HEK293 (cell line): ENCODE data around the gene IPO11.
"Not testable (repeated sequence)": the region's sequence is repeated elsewhere in the genome, so short reads cannot be mapped to it uniquely, and the experiment has no call there.

Experiments used
- CTCF ChIA-PET: fragments of 350-600 bp; formaldehyde crosslinking; extraction: SDS; loops from one replicate; lab custom pipeline; 2021; ENCODE audit warnings: antibody characterized with exemption; lab: Yijun Ruan, JAX
- POLR2A ChIA-PET: fragments of 300-600 bp; formaldehyde crosslinking; extraction: SDS; loops from one replicate; lab custom pipeline; 2020; ENCODE audit warnings: antibody characterized with exemption, inconsistent platforms; lab: Yijun Ruan, JAX
- H3K27ac ChIP-seq: fragments of 200-500 bp; sonication (Bioruptor generic); 2 replicates; pipeline ENCODE4 v1.5.1; 2014; ENCODE audit warnings: low read depth, low read length, control low read depth, inconsistent platforms; ENCODE audit errors: extremely low read depth
- H3K36me3 ChIP-seq, 2 experiments: fragments of 200-500 bp in 1 of 2; sonication (Bioruptor generic) in 1 of 2; 1 replicate in 1 of 2; 2 replicates in 1 of 2; pipeline ENCODE4 v1.5.1; 2014 to 2017; ENCODE audit warnings: inconsistent platforms in 2 of 2, low read length in 2 of 2; ENCODE audit not compliant: control insufficient read depth in 2 of 2, insufficient read depth in 1 of 2
- H3K4me1 ChIP-seq: fragments of 200-500 bp; sonication (Bioruptor generic); 2 replicates; pipeline ENCODE4 v1.5.1; 2014; ENCODE audit warnings: mild to moderate bottlenecking, low read length, inconsistent platforms; ENCODE audit not compliant: control insufficient read depth, insufficient read depth
- H3K4me3 ChIP-seq: 2 replicates; pipeline ENCODE4 v1.5.1; 2011; ENCODE audit warnings: low read depth, mild to moderate bottlenecking, control low read depth, low read length, moderate library complexity
- H3K9me3 ChIP-seq: fragments of 200-500 bp; sonication (Bioruptor generic); 2 replicates; pipeline ENCODE4 v1.5.1; 2014; ENCODE audit warnings: low read depth, low read length, inconsistent platforms; ENCODE audit not compliant: control insufficient read depth, insufficient read depth
- BCL11A ChIP-seq: fragments of 450-650 bp; formaldehyde crosslinking; IDR thresholded peaks from 2 replicates; pipeline ENCODE4 v1.5.1; 2016; ENCODE audit warnings: low read depth, missing biosample characterization, missing genetic modification characterization
- GFI1B ChIP-seq: fragments of 450-650 bp; formaldehyde crosslinking; IDR thresholded peaks from 2 replicates; pipeline ENCODE4 v1.5.1; 2016; ENCODE audit warnings: missing biosample characterization, missing genetic modification characterization
- GLI2 ChIP-seq: fragments of 450-650 bp; formaldehyde crosslinking; IDR thresholded peaks from 2 replicates; pipeline ENCODE4; 2017; ENCODE audit warnings: missing biosample characterization, missing genetic modification characterization, low read depth, borderline replicate concordance
- GLI4 ChIP-seq: fragments of 450-650 bp; formaldehyde crosslinking; IDR thresholded peaks from 2 replicates; pipeline ENCODE4 v1.5.1; 2016; ENCODE audit warnings: missing biosample characterization, missing genetic modification characterization
- IKZF3 ChIP-seq: fragments of 450-650 bp; IDR thresholded peaks from 2 replicates; pipeline ENCODE4 v1.5.0; 2018; ENCODE audit warnings: missing biosample characterization, mild to moderate bottlenecking, missing genetic modification characterization, moderate library complexity
- KLF7 ChIP-seq: fragments of 450-650 bp; formaldehyde crosslinking; IDR thresholded peaks from 2 replicates; pipeline ENCODE4 v1.5.1; 2016; ENCODE audit warnings: missing biosample characterization, missing genetic modification characterization, borderline replicate concordance
- MYNN ChIP-seq: fragments of 450-650 bp; formaldehyde crosslinking; IDR thresholded peaks from 2 replicates; pipeline ENCODE4 v1.5.1; 2016; ENCODE audit warnings: missing biosample characterization, missing genetic modification characterization, borderline replicate concordance
- SP7 ChIP-seq: fragments of 450-650 bp; formaldehyde crosslinking; IDR thresholded peaks from 2 replicates; pipeline ENCODE4 v1.5.1; 2016; ENCODE audit warnings: missing biosample characterization, missing genetic modification characterization
- YY2 ChIP-seq: fragments of 450-650 bp; formaldehyde crosslinking; IDR thresholded peaks from 2 replicates; pipeline ENCODE4 v1.5.1; 2016; ENCODE audit warnings: missing biosample characterization, missing genetic modification characterization
- ZBTB8A ChIP-seq: fragments of 450-650 bp; formaldehyde crosslinking; IDR thresholded peaks from 2 replicates; pipeline ENCODE4 v1.5.1; 2016; ENCODE audit warnings: missing biosample characterization, missing genetic modification characterization
- ZNF121 ChIP-seq: fragments of 450-650 bp; formaldehyde crosslinking; IDR thresholded peaks from 2 replicates; pipeline ENCODE4 v1.5.1; 2016; ENCODE audit warnings: missing biosample characterization, missing genetic modification characterization
- ZNF132 ChIP-seq: fragments of 450-650 bp; formaldehyde crosslinking; IDR thresholded peaks from 2 replicates; pipeline ENCODE4 v1.5.1; 2017; ENCODE audit warnings: missing biosample characterization, missing genetic modification characterization, borderline replicate concordance
- ZNF140 ChIP-seq: fragments of 450-650 bp; formaldehyde crosslinking; IDR thresholded peaks from 2 replicates; pipeline ENCODE4 v1.5.1; 2016; ENCODE audit warnings: missing biosample characterization, missing genetic modification characterization
- ZNF211 ChIP-seq: fragments of 450-650 bp; formaldehyde crosslinking; IDR thresholded peaks from 2 replicates; pipeline ENCODE4 v1.5.1; 2016; ENCODE audit warnings: low read depth, missing biosample characterization, missing genetic modification characterization
- ZNF223 ChIP-seq: fragments of 450-650 bp; formaldehyde crosslinking; IDR thresholded peaks from 2 replicates; pipeline ENCODE4 v1.5.1; 2016; ENCODE audit warnings: missing biosample characterization, missing genetic modification characterization
- ZNF302 ChIP-seq: fragments of 450-650 bp; formaldehyde crosslinking; IDR thresholded peaks from 2 replicates; pipeline ENCODE4 v1.5.1; 2016; ENCODE audit warnings: missing biosample characterization, missing genetic modification characterization, low read depth
- ZNF350 ChIP-seq: fragments of 450-650 bp; formaldehyde crosslinking; IDR thresholded peaks from 2 replicates; pipeline ENCODE4 v1.5.0; 2017; ENCODE audit warnings: missing biosample characterization, mild to moderate bottlenecking, missing genetic modification characterization
- ZNF354C ChIP-seq: fragments of 450-650 bp; formaldehyde crosslinking; IDR thresholded peaks from 2 replicates; pipeline ENCODE4 v1.5.1; 2016; ENCODE audit warnings: missing biosample characterization, missing genetic modification characterization, low read depth, borderline replicate concordance
- ZNF571 ChIP-seq: fragments of 450-650 bp; formaldehyde crosslinking; IDR thresholded peaks from 2 replicates; pipeline ENCODE4 v1.5.0; 2017; ENCODE audit warnings: missing biosample characterization, missing genetic modification characterization
- ZNF76 ChIP-seq: fragments of 450-650 bp; formaldehyde crosslinking; IDR thresholded peaks from 2 replicates; pipeline ENCODE4; 2016; ENCODE audit warnings: low read depth, missing biosample characterization, missing genetic modification characterization, borderline replicate concordance
- ZNF830 ChIP-seq: fragments of 450-650 bp; IDR thresholded peaks from 2 replicates; pipeline ENCODE4 v1.5.0; 2018; ENCODE audit warnings: missing biosample characterization, missing genetic modification characterization, low read depth, mild to moderate bottlenecking, moderate library complexity
- TF ChIP-seq, protein P1 (sequence below): fragments of 450-650 bp; formaldehyde crosslinking; IDR thresholded peaks from 2 replicates; pipeline ENCODE4 v1.5.1; 2016; ENCODE audit warnings: missing biosample characterization, missing genetic modification characterization

IPO11 gene

GRCh38 chr5:62653001-62653863, 240.7 kb downstream of the IPO11 start:
- TF ChIP-seq KLF7 (tag by site-specific recombination) (no peak), ZBTB8A (no peak), BCL11A (no peak)
- no peaks in the 10 kb centered on the region for H3K9me3 ChIP-seq
- POLR2A ChIA-PET = interaction anchor here (0.7 kb wide), 1 partner anchor 1961 kb away, joined by 3 read pairs; no protein-coding TSS in a partner anchor
- no peak overlapping the region for H3K4me3 ChIP-seq
- H3K4me1 ChIP-seq = no peaks in the 10 kb centered on the region
- H3K27ac ChIP-seq = no peak overlapping the region
- H3K36me3 ChIP-seq = no peaks in the 10 kb centered on the region
- CTCF ChIA-PET = interaction anchor here (0.8 kb wide), 1 partner anchor 16 kb away, joined by 4 read pairs; no protein-coding TSS in a partner anchor

- no peaks in the 10 kb centered on the region for H3K36me3 ChIP-seq
- ChIA-PET POLR2A (interaction anchor here (0.7 kb wide), 1 partner anchor 1960 kb away, joined by 3 read pairs; no protein-coding TSS in a partner anchor), CTCF (interaction anchor here (0.8 kb wide), 1 partner anchor 17 kb away, joined by 4 read pairs; no protein-coding TSS in a partner anchor)
- TF ChIP-seq ZNF354C (tag by site-specific recombination) (no peak), GFI1B (tag by site-specific recombination) (no peak)
- H3K4me3 ChIP-seq = no peak overlapping the region
- H3K4me1 ChIP-seq = no peaks in the 10 kb centered on the region
- no peak overlapping the region for H3K27ac ChIP-seq
- H3K9me3 ChIP-seq = no peaks in the 10 kb centered on the region
Observed at GRCh38 chr5:62653864-62654575, 241.5 kb downstream of the IPO11 start.

GRCh38 chr5:62657772-62658171, 245.2 kb downstream of the IPO11 start:
- H3K9me3 ChIP-seq, H3K4me3 ChIP-seq, H3K36me3 ChIP-seq, H3K27ac ChIP-seq, CTCF ChIA-PET, POLR2A ChIA-PET, H3K4me1 ChIP-seq: not testable (repeated sequence)

DNA sequence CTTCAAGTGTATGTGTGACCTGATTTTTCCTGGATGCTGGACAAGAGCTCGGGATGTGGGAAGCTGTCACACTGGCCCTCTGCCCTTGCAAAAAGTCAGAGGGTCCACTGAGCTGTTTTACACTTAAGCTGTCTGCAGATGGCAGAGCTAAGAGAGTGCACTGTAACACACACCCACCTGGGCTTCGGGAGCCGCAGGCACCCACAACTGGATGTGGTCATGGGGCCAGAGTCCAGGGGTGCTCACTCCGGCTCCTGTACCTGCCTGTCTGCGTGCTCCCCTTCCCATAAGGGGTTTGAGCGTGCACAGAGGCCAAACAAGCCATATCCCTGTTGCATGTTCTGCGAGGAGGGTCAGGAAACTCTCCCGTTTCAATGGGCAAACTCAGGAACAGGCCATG, 248.6 kb downstream of the IPO11 start:
- ChIA-PET POLR2A (no interaction called here), CTCF (no interaction called here)
- TF ChIP-seq ZNF132 (tag by site-specific recombination) (no peak), ZNF140 (tag by site-specific recombination) (no peak), ZNF76 (tag by site-specific recombination) (no peak), ZNF211 (tag by site-specific recombination) (no peak), ZNF571 (tag by site-specific recombination) (no peak), MYNN (tag by site-specific recombination) (no peak), GLI2 (tag by site-specific recombination) (no peak)
- no peaks in the 10 kb centered on the region for H3K4me1 ChIP-seq
- no peak overlapping the region for H3K27ac ChIP-seq
- H3K36me3 ChIP-seq = no peaks in the 10 kb centered on the region
- H3K9me3 ChIP-seq = no peaks in the 10 kb centered on the region
- H3K4me3 ChIP-seq = no peak overlapping the region

DNA sequence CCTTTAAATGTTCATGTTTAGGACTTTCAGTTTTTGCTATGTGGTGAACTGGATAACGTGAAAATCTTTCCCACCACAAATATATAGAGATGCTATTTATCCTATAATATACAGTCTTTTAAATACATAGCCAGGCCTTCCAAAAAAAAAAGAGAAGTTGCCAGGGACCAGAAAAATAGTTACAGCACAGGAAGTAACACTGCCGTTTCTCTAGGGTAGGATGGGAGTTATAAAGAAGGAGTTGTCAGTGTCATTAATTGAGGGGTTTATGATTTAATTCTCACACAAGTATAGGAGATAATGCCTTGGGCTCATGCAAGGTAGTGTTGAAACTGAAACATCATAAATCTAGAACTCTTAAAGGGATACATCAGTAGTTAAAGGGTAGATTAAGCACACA, 250.0 kb downstream of the IPO11 start:
- TF ChIP-seq ZNF571 (tag by site-specific recombination) (no peak), ZNF350 (no peak), YY2 (tag by site-specific recombination) (no peak), GLI4 (tag by site-specific recombination) (no peak), ZNF830 (tag by site-specific recombination) (no peak), ZNF121 (no peak), ZNF302 (tag by site-specific recombination) (no peak), SP7 (no peak), IKZF3 (tag by site-specific recombination) (no peak), ZNF223 (tag by site-specific recombination) (no peak)
- TF ChIP-seq, protein P1, sequence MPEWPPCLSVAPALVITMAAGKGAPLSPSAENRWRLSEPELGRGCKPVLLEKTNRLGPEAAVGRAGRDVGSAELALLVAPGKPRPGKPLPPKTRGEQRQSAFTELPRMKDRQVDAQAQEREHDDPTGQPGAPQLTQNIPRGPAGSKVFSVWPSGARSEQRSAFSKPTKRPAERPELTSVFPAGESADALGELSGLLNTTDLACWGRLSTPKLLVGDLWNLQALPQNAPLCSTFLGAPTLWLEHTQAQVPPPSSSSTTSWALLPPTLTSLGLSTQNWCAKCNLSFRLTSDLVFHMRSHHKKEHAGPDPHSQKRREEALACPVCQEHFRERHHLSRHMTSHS (tag by site-specific recombination) = no peak
- Histone ChIP-seq H3K36me3 (no peaks in the 10 kb centered on the region), H3K4me3 (no peak overlapping the region), H3K27ac (no peak overlapping the region), H3K4me1 (no peaks in the 10 kb centered on the region), H3K9me3 (no peaks in the 10 kb centered on the region)
- ChIA-PET POLR2A (no interaction called here), CTCF (interaction anchor here (0.6 kb wide), 1 partner anchor 1388 kb away, joined by 3 read pairs; no protein-coding TSS in a partner anchor)
